K562 (cell line): ENCODE results near the gene F12. TPM values are rescaled to one million over a fixed set of nuclear protein-coding genes. Genes with fewer than 3 reads are reported as not detected.

Experiments used
- CREB5 ChIP-seq: fragments of 250-450 bp; sonication (Bioruptor Pico); IDR thresholded peaks from 2 replicates; pipeline ENCODE4 v1.5.0; 2020; ENCODE audit warnings: mild to moderate bottlenecking
- DACH1 ChIP-seq: fragments of 450-650 bp; IDR thresholded peaks from 2 replicates; pipeline ENCODE4 v1.6.1; 2018; ENCODE audit not compliant: partially characterized antibody
- DDX20 ChIP-seq: fragments of 450-650 bp; IDR thresholded peaks from 2 replicates; pipeline ENCODE4 v1.6.1; 2016; ENCODE audit warnings: missing genetic modification characterization, low read depth, mild to moderate bottlenecking, missing compliant biosample characterization, moderate library complexity
- DMBX1 ChIP-seq: fragments of 250-450 bp; sonication (Bioruptor Pico); IDR thresholded peaks from 2 replicates; pipeline ENCODE4 v1.8.0; 2022; ENCODE audit warnings: inconsistent platforms, mild to moderate bottlenecking, moderate library complexity, borderline replicate concordance
- EP400 ChIP-seq: fragments of 450-650 bp; IDR thresholded peaks from 2 replicates; pipeline ENCODE4 v1.6.1; 2017; ENCODE audit warnings: antibody characterized with exemption, mild to moderate bottlenecking, moderate library complexity
- GTF2A2 ChIP-seq: IDR thresholded peaks from 2 replicates; pipeline ENCODE4 v1.6.1; 2016; ENCODE audit warnings: mild to moderate bottlenecking, missing genetic modification characterization, missing compliant biosample characterization
- HCFC1 ChIP-seq: IDR thresholded peaks from 2 replicates; pipeline ENCODE4 v1.6.1; 2012; ENCODE audit warnings: low read depth, low read length, improper control_type of control experiment
- HOXB6 ChIP-seq: fragments of 250-450 bp; sonication (Bioruptor Pico); IDR thresholded peaks from 2 replicates; pipeline ENCODE4 v1.5.1; 2022; ENCODE audit warnings: mild to moderate bottlenecking, borderline replicate concordance
- IFI16 ChIP-seq: fragments of 250-450 bp; sonication (Bioruptor Pico); IDR thresholded peaks from 2 replicates; pipeline ENCODE4 v2.1.2; 2022; ENCODE audit warnings: mild to moderate bottlenecking, inconsistent platforms
- KDM5B ChIP-seq: fragments of 200-600 bp; sonication (generic); IDR thresholded peaks from 2 replicates; pipeline ENCODE4 v1.6.1; 2012; ENCODE audit warnings: low read depth, mild to moderate bottlenecking, moderate library complexity, low read length, control low read depth, inconsistent platforms; ENCODE audit not compliant: insufficient replicate concordance
- KLF1 ChIP-seq: fragments of 450-650 bp; IDR thresholded peaks from 2 replicates; pipeline ENCODE4 v1.6.1; 2016; ENCODE audit warnings: missing genetic modification characterization, missing compliant biosample characterization
- MAFG ChIP-seq: fragments of 450-650 bp; conservative IDR thresholded peaks from 2 replicates; pipeline ENCODE4 v1.6.1; 2016; ENCODE audit warnings: missing genetic modification characterization, missing compliant biosample characterization
- MCM7 ChIP-seq, 2 experiments: fragments of 450-650 bp; IDR thresholded peaks; 2 replicates each; pipeline ENCODE4 v1.6.1; 2016 to 2018
- MNT ChIP-seq, 2 experiments: fragments of 450-650 bp; conservative IDR thresholded peaks; 2 replicates each; pipeline ENCODE4 v1.6.1; 2017; ENCODE audit warnings: mild to moderate bottlenecking in 2 of 2, moderate library complexity in 2 of 2
- MTA2 ChIP-seq: fragments of 450-650 bp; IDR thresholded peaks from 2 replicates; pipeline ENCODE4 v1.6.1; 2016; ENCODE audit warnings: low read depth
- NCOA6 ChIP-seq: fragments of 450-650 bp; IDR thresholded peaks from 2 replicates; pipeline ENCODE4 v1.6.1; 2017; ENCODE audit warnings: mild to moderate bottlenecking
- PHB2 ChIP-seq: fragments of 450-650 bp; IDR thresholded peaks from 2 replicates; pipeline ENCODE4 v1.6.1; 2017; ENCODE audit warnings: low read depth
- SMAD4 ChIP-seq: fragments of 250-450 bp; sonication (Bioruptor Pico); conservative IDR thresholded peaks from 2 replicates; pipeline ENCODE4 v1.8.0; 2021; ENCODE audit warnings: inconsistent platforms, mild to moderate bottlenecking, moderate library complexity
- UBTF ChIP-seq, 2 experiments: IDR thresholded peaks; 2 replicates each; pipeline ENCODE4 v1.6.1; 2012; ENCODE audit warnings: improper control_type of control experiment in 2 of 2, low read depth in 2 of 2, low read length in 2 of 2, borderline replicate concordance in 1 of 2
- ZNF140 ChIP-seq: fragments of 250-450 bp; sonication (Bioruptor Pico); IDR thresholded peaks from 2 replicates; pipeline ENCODE4 v1.8.0; 2021; ENCODE audit warnings: moderate library complexity, mild to moderate bottlenecking, inconsistent platforms
- ZNF23 ChIP-seq: fragments of 250-450 bp; sonication (Bioruptor Pico); IDR thresholded peaks from 2 replicates; pipeline ENCODE4 v1.4.0; 2020; ENCODE audit warnings: mild to moderate bottlenecking
- ZNF766 ChIP-seq: fragments of 200-800 bp; sonication (Bioruptor generic); conservative IDR thresholded peaks from 2 replicates; pipeline ENCODE4 v1.6.1; 2016; ENCODE audit warnings: missing genetic modification characterization, missing compliant biosample characterization
- polyA plus RNA-seq, 8 experiments: library from polyadenylated mRNA; depleted of rRNA in 4 of 8; stranded (reverse) in 5 of 8; unstranded in 3 of 8; fragments of >200 nt; fragmentation: Nextera tagmentation in 2 of 8; fragmentation: Illumina TruSeq in 1 of 8; extraction: Ambion mirVana in 2 of 8; extraction: Trizol in 1 of 8; gene quantifications; 2 replicates each; pipeline versions ENCODE4 v1.2.1 to v1.2.3, GENCODE V29; 2011 to 2014; ENCODE audit warnings: inconsistent platforms in 1 of 8, missing spikeins in 1 of 8
- total RNA-seq, 7 experiments: library from RNA; depleted of rRNA in 6 of 7; stranded (reverse); fragments of >200 nt in 6 of 7; fragmentation: Illumina TruSeq in 2 of 7; extraction: Trizol in 2 of 7; gene quantifications; 2 replicates each; pipeline versions ENCODE4 v1.2.1 to v1.2.3, GENCODE V29; 2011 to 2021; ENCODE audit warnings: low replicate concordance in 1 of 7

F12 gene
- total and polyA plus RNA-seq, 9 of the 15 experiments (the other 6 are each of a cell fraction or from before 2014, with no cell fraction given): 0.59 to 18.3 (median 3.6) TPM

DNA sequence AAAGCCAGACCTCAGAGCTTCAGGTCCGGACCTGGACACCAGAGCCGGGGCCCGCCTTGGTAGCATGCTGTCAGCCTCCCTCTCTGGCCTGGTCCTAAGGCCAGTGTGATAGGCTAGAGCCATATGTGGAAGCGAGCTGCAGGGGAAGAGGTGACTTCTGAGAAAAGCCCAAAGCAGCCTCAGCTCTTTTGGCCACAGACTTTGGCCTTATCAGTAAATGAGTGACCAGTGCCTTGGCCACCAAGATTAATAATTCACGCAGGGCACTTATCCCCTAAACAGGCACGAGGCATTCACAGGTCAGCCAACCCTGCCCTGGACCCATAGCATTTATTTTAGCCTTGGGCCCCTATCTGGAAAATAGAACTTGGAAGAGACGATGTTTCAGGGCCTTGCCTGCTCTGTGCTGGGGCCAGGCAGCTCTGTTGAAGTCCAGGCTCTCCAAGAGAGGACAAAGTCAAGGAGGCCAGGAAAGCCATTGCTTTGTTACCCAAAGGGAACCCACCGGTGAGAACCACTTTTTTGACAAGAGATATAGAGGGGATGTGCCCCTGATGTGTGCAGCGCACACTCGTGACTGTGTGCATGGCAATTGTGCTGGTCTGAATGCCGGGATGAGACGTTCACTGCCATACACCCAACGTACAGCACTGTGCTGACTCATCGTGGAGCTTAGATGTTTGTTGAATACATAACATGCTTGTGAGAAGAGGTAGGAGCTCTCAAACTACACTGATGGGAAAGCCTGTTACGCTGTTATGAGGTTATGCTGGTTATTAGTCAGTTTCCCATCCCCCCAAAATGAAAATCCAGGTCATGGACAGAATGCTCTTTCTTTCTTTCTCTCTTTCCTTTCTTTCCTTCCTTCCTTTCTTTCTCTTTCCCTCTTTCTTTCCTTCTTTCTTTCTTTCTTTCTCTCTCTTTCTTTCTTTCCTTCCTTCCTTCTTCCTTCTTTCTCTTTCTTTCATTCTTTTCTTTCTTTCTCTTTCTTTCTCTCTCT, 30.2 kb downstream of the F12 start (continued):
- TF ChIP-seq MTA2 (peak; percentile 64), UBTF (IDR thresholded peaks at IDR 0.05; ENCODE audit: borderline replicate concordance in 1 of 2, low read depth in 2 of 2, low read length in 2 of 2) (peak in 1 of 2 experiments; percentile 62; a peak in 1 of 4 replicates), EP400 (peak; percentile 71; the same call in 1 of the 2 replicates), IFI16 (CRISPR knock-in tag) (0 out of 2 replicates have a peak, but pooled peaks have one; percentile 2), SMAD4 (CRISPR knock-in tag) (peak; percentile 92), DACH1 (peak; percentile 65), MNT (conservative IDR thresholded peaks at IDR 0.05) (peak in 1 of 2 experiments; percentile 54), DMBX1 (peak; percentile 76), KLF1 (tag) (0 out of 2 replicates have a peak, but pooled peaks have one; percentile 21), KDM5B (peak; percentile 70), NCOA6 (peak; percentile 48; the same call in 1 of the 2 replicates), PHB2 (peak; percentile 44; the same call in 1 of the 2 replicates), MCM7 (IDR thresholded peaks at IDR 0.05) (peak in 1 of 2 experiments; percentile 90; a peak in 1 of 4 replicates), MAFG (peak; percentile 97), DDX20 (tag) (peak; percentile 61; the same call in 1 of the 2 replicates), HOXB6 (CRISPR knock-in tag) (0 out of 2 replicates have a peak, but pooled peaks have one; percentile 3), HCFC1 (no peak), GTF2A2 (peak; percentile 41; the same call in 1 of the 2 replicates), ZNF766 (peak; percentile 50; the same call in 1 of the 2 replicates), ZNF140 (CRISPR knock-in tag) (no peak), CREB5 (CRISPR knock-in tag) (peak; percentile 68; the same call in 1 of the 2 replicates), ZNF23 (CRISPR knock-in tag) (no peak)
